Urinary bladder (tissue), 4 donors: ENCODE measurements around the gene VTI1A. TPM values are rescaled to one million over a fixed set of nuclear protein-coding genes. Genes with fewer than 3 reads are reported as not detected.
"Not testable (repeated sequence)": the region's sequence is repeated elsewhere in the genome, so short reads cannot be mapped to it uniquely, and the experiment has no call there.

Experiments used
- DNase-seq: peaks from one replicate; pipeline ENCODE4 v3.0.0-alpha.2; 2015; ENCODE audit errors: extremely low spot score
- H3K27ac ChIP-seq: one replicate; pipeline ENCODE4 v1.5.1; 2013; ENCODE audit warnings: low read depth, mild to moderate bottlenecking, moderate library complexity
- H3K36me3 ChIP-seq: one replicate; pipeline ENCODE4 v1.6.1; 2013; ENCODE audit warnings: mild to moderate bottlenecking, moderate library complexity; ENCODE audit not compliant: insufficient read depth
- H3K4me1 ChIP-seq: one replicate; pipeline ENCODE4 v1.6.1; 2013; ENCODE audit warnings: mild to moderate bottlenecking, moderate library complexity; ENCODE audit not compliant: insufficient read depth
- H3K4me3 ChIP-seq: one replicate; pipeline ENCODE4 v1.5.1; 2013; ENCODE audit warnings: low read depth, low read length
- WGBS: extraction: QIAGEN DNeasy Blood & Tissue Kit; methylation state at CpG from one replicate; pipeline ENCODE4 v1.1.7; 2013; 5-methylcytosine and 5-hydroxymethylcytosine counted together
- polyA plus RNA-seq: library from polyadenylated mRNA; stranded (reverse); fragments of 200-250 nt; gene quantifications from one replicate; pipeline ENCODE4 v1.2.3, GENCODE V29; 2013
- total RNA-seq: library from RNA; depleted of rRNA; stranded (reverse); fragments of >200 nt; gene quantifications from one replicate; pipeline ENCODE4 v1.2.3, GENCODE V29; 2014
- donor health status: healthy with polysubstance abuse.
- donor health status: healthy.

The VTI1A gene
- total and polyA plus RNA-seq, 2 donors = 13.1 to 42.4 TPM

DNA sequence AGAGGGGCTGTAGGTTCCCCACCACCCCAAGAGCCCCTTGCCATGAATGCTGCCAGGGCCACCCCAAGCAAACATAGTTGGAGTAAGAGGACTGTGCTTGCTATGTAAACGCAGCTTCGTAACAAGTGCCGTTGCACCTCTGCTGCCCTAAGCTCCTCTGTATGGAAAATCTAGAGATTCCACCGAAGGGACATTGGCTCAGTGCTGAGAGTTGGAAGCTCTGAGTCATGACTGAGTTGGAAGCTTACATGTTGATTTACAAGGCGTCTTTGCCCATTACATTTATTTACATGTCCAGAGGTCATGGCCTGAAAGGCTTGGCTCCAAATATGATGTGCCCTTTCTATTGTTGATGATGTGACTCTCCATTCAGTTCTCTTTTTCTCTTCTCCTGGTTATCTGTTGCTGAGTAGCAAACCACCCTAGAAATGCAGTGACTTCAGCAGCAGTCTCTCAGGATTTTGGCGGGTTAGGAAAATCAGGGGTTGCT, 270.0 kb downstream of the VTI1A start:
- no peaks in the 10 kb centered on the region for H3K4me1 ChIP-seq
- WGBS = 52% methylated on average over 6 of the region's 6 CpGs
- no peaks in the 10 kb centered on the region for H3K36me3 ChIP-seq
- H3K4me3 ChIP-seq = no peak overlapping the region
- DNase-seq = no peak
- H3K27ac ChIP-seq = no peak overlapping the region

DNA sequence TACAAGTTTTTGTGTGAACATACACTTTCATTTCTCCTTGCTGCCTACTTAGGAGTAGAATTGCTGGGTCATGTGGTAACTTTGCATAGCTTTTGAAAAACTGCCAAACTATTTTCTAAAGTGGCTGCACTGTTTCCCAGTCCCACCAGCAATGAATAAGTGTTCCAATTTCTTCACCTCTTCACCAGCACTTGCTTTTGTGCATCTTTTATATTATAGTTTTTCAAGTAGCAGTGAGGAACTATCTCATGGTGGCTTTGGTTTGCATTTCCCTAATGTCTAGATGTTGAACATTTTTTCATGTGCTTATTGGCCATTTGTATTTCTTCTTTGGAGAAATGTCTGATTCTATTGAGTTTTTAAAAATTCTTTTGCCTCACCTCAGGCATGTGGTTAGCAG, 273.2 kb downstream of the VTI1A start:
- Histone ChIP-seq H3K27ac (no peak overlapping the region), H3K36me3 (no peaks in the 10 kb centered on the region), H3K4me1 (no peaks in the 10 kb centered on the region), H3K4me3 (no peak overlapping the region)
- DNase-seq = no peak

GRCh38 chr10:112721080-112721698, 274.2 kb downstream of the VTI1A start:
- H3K27ac ChIP-seq = no peak overlapping the region
- H3K4me3 ChIP-seq = no peak overlapping the region
- no peaks in the 10 kb centered on the region for H3K4me1 ChIP-seq
- WGBS = 69% methylated on average over 5 of the region's 5 CpGs
- H3K36me3 ChIP-seq = no peaks in the 10 kb centered on the region
- DNase-seq = no peak

DNA sequence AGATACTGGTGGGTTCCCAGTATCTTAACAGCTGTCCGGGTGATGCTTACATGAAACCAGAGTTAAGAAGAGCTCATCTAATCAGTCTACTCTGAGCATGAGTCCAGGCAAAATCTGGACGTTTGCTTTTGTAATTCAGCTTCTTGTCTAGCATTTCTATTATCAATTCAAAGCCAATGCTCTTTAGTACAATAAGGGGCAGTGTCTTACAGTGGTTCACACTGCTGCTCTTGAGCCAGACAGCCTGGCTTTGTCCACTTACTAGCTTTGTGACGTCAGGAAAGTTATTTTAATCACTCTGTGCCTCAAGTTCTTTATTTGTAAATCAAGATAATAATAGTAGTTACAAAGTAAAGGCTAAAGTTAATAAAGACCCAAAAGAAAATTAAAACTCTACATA, 275.7 kb downstream of the VTI1A start:
- WGBS = 65% methylated on average over 3 of the region's 3 CpGs
- H3K4me1 ChIP-seq = no peaks in the 10 kb centered on the region

GRCh38 chr10:112723876-112724275, 276.9 kb downstream of the VTI1A start:
- no peak overlapping the region for H3K4me3 ChIP-seq
- no peaks in the 10 kb centered on the region for H3K4me1 ChIP-seq
- H3K27ac ChIP-seq = no peak overlapping the region
- no peak for DNase-seq
- no peaks in the 10 kb centered on the region for H3K36me3 ChIP-seq

More for the DNA sequence above, 275.7 kb downstream of the VTI1A start:
- no peak overlapping the region for H3K4me3 ChIP-seq
- no peak overlapping the region for H3K27ac ChIP-seq
- DNase-seq = no peak
- no peaks in the 10 kb centered on the region for H3K36me3 ChIP-seq

DNA sequence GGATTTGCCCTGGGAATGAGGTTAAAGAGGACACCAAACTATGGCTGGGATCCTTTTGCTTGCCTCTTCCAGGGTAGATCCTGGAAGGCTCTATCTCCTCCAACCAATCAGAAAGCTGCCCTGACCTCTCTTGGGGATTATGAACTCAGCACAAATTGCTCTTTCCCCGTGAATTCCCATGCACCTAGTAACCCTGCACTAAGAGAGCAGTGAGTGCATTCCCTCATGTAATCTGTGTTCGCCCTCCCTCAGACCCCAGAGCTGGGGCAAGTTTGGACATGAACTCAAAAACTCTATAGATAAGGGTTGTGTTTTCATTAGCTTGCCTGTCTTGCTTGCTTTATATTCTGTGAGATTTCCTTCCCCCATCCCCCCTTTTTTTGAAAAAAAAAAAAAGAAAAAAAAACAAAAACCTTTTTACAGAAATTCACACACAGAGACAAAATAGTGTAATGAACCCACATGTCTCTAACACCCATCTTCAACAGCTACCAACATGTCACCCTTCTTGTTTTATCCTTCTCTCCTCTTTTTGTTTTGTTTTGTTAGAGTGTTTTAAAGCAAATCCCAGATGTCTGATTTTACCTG, 277.5 kb downstream of the VTI1A start:
- H3K4me3 ChIP-seq = no peak overlapping the region
- H3K4me1 ChIP-seq = no peaks in the 10 kb centered on the region
- DNase-seq = no peak
- WGBS = 78% methylated on average over 2 of the region's 2 CpGs
- no peaks in the 10 kb centered on the region for H3K36me3 ChIP-seq
- H3K27ac ChIP-seq = no peak overlapping the region

- WGBS = 88% methylated on average over 3 of the region's 3 CpGs
- Histone ChIP-seq H3K4me3 (no peak overlapping the region), H3K27ac (no peak overlapping the region), H3K36me3 (no peaks in the 10 kb centered on the region), H3K4me1 (peaks cover 1% of the 10 kb centered on the region)
- no peak for DNase-seq
Measured at GRCh38 chr10:112728118-112728883, 281.3 kb downstream of the VTI1A start.

GRCh38 chr10:112728997-112729396, 282.0 kb downstream of the VTI1A start:
- Histone ChIP-seq H3K4me1 (peaks cover 1% of the 10 kb centered on the region), H3K27ac (no peak overlapping the region), H3K36me3 (no peaks in the 10 kb centered on the region), H3K4me3 (no peak overlapping the region)
- no peak for DNase-seq

GRCh38 chr10:112731450-112731849, 284.4 kb downstream of the VTI1A start:
- not testable (repeated sequence) for H3K27ac ChIP-seq, DNase-seq, H3K4me1 ChIP-seq, H3K4me3 ChIP-seq, H3K36me3 ChIP-seq
- 95% methylated on average over 3 of the region's 3 CpGs for WGBS

DNA sequence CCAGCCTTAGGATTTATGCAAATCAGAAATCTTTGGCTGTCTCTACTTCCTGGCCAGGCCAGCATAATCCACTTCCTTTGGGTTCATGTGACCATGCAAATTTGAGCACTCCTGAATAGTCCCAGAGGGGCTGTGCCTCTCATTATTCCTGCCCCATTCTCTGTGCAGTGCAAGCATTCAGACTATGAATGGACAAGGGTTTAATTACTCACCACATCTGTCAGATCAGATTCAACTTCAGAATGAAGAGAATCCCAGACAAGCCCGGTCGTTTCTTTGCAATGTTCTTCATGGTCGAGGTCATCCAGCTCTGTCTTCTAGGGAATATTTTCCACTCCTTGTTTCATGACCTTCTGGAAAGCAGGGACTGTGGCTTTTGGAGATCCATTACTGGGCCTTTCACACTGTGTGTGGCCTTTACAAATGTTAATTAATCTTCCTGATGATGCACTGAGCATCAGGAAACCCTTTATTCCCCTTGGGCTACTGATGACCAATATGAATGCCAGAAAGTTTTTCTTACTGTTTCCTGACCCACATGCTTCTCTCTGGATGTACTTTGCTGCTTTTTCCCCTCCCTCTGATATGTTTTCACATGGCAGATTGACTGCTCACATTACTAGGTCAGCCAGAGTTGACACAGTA, 285.4 kb downstream of the VTI1A start:
- no peak overlapping the region for H3K4me3 ChIP-seq
- 65% methylated on average over 3 of the region's 3 CpGs for WGBS
- peaks cover 1% of the 10 kb centered on the region for H3K4me1 ChIP-seq
- no peak for DNase-seq
- H3K27ac ChIP-seq = no peak overlapping the region
- H3K36me3 ChIP-seq = no peaks in the 10 kb centered on the region

DNA sequence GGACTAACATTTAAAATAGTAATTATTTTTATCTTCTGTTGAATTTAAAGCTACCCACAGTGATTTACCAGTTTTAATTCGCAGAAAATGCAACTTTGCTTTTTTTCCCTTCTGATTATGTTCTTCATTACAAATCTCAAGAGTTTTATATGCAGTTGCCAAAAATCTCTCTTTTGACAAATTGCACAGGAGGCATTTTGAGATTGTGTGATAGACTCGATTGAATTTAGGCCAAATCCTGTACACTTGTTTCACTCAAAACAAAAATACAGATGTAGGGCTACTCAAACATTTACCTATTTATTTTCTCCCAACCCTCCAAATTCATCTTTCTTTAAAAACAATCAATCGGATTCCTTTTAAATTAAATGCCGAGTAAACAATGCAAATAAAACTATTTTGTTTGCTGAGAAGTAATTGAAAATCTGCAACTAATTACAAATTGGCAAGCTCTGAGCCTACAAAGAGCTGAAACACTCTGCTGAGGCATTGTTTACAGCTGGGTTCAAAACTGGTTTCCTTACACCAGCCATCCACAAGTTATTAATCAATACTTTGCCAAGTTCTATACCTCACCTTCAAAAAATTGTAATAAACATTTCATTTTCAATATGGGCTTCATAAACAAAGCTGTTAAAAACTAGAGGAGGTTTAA, 288.2 kb downstream of the VTI1A start:
- no peaks in the 10 kb centered on the region for H3K36me3 ChIP-seq
- WGBS = 81% methylated on average over 4 of the region's 4 CpGs
- peaks cover 1% of the 10 kb centered on the region for H3K4me1 ChIP-seq
- no peak overlapping the region for H3K4me3 ChIP-seq
- no peak for DNase-seq
- no peak overlapping the region for H3K27ac ChIP-seq

GRCh38 chr10:112738606-112739591, 291.9 kb downstream of the VTI1A start:
- WGBS = 68% methylated on average over 11 of the region's 11 CpGs
- Histone ChIP-seq H3K27ac (no peak overlapping the region), H3K4me3 (no peak overlapping the region), H3K36me3 (no peaks in the 10 kb centered on the region), H3K4me1 (no peaks in the 10 kb centered on the region)
- DNase-seq = no peak
